Heart left ventricle (tissue), 16 donors: ENCODE measurements around the gene TXLNG. TPM values are rescaled to one million over a fixed set of nuclear protein-coding genes. Genes with fewer than 3 reads are reported as not detected.
"Not testable (repeated sequence)": the region's sequence is repeated elsewhere in the genome, so short reads cannot be mapped to it uniquely, and the experiment has no call there.

Experiments used
- ATAC-seq, 4 donors: fragments of 200-7000 bp; cut with Tn5 transposase; one replicate each; pipeline ENCODE4 v1.9.1; 2020 to 2022; ENCODE audit warnings: moderate library complexity in 4 of 4, mild to moderate bottlenecking in 3 of 4, moderate number of reproducible peaks in 1 of 4
- DNase-seq, 5 donors: peaks; one replicate each; pipeline ENCODE4 v3.0.0-alpha.2; 2020
- H3K27ac ChIP-seq, 12 donors: fragments of 200-600 bp; sonication (generic) in 4 of 12; one replicate each; pipeline versions ENCODE4 v1.5.0 to v1.8.0; 2016 to 2022; ENCODE audit warnings: mild to moderate bottlenecking in 2 of 12
- H3K27me3 ChIP-seq, 9 donors: fragments of 200-600 bp; sonication (generic) in 2 of 9; one replicate each; pipeline versions ENCODE4 v1.5.1 to v1.8.0; 2016 to 2022; ENCODE audit warnings: mild to moderate bottlenecking in 3 of 9
- H3K36me3 ChIP-seq, 9 donors: fragments of 200-600 bp; sonication (generic) in 2 of 9; one replicate each; pipeline versions ENCODE4 v1.5.0 to v1.8.0; 2018 to 2022; ENCODE audit warnings: mild to moderate bottlenecking in 2 of 9
- H3K4me1 ChIP-seq, 12 donors: fragments of 200-600 bp; sonication (generic) in 4 of 12; one replicate each; pipeline versions ENCODE4 v1.5.0 to v1.8.0; 2016 to 2022; ENCODE audit warnings: mild to moderate bottlenecking in 3 of 12
- H3K4me3 ChIP-seq, 12 donors: fragments of 200-600 bp; sonication (generic) in 4 of 12; one replicate each; pipeline versions ENCODE4 v1.5.0 to v1.8.0; 2017 to 2022; ENCODE audit warnings: mild to moderate bottlenecking in 9 of 12, moderate library complexity in 4 of 12
- H3K9me3 ChIP-seq, 12 donors: fragments of 200-600 bp; sonication (generic) in 4 of 12; one replicate each; pipeline versions ENCODE4 v1.5.0 to v1.8.0; 2016 to 2022; ENCODE audit warnings: mild to moderate bottlenecking in 1 of 12
- CTCF ChIP-seq, 12 donors: fragments of 200-600 bp; sonication (generic) in 4 of 12; IDR thresholded peaks; one replicate each; pipeline versions ENCODE4 v1.5.0 to v1.8.0; 2018 to 2022; ENCODE audit warnings: antibody characterized with exemption in 12 of 12, mild to moderate bottlenecking in 5 of 12
- POLR2A ChIP-seq, 2 donors: fragments of 450-650 bp; IDR thresholded peaks; one replicate each; pipeline ENCODE4 v1.6.1; 2017; ENCODE audit warnings: antibody characterized with exemption in 2 of 2, mild to moderate bottlenecking in 2 of 2, moderate library complexity in 2 of 2
- WGBS, 4 donors: extraction: QIAGEN DNeasy Blood & Tissue Kit in 2 of 4; methylation state at CpG; one replicate each; pipeline versions ENCODE4 v1.1.5 to v1.1.7; 2013 to 2018; 5-methylcytosine and 5-hydroxymethylcytosine counted together
- intact Hi-C, 10 donors: fragments of 100-400 bp; cut with DNase I; formaldehyde crosslinking; loops; one replicate each; pipeline versions ENCODE4 v1.11.1 to v1.14.2; 2022
- polyA plus RNA-seq, 2 donors: library from polyadenylated mRNA; stranded (reverse); fragments of 200-250 nt; gene quantifications; one replicate each; pipeline ENCODE4 v1.2.3, GENCODE V29; 2013
- total RNA-seq, 9 donors: library from RNA; depleted of rRNA in 2 of 9; stranded (reverse); fragments of >200 nt in 2 of 9; fragmentation: NEBNext Ultra II Directional in 3 of 9; extraction: Animal tissue kit (Norgen Biotek cat#: 25700) in 3 of 9; gene quantifications; one replicate each; pipeline versions ENCODE4 v1.1.0 to v1.2.4, GENCODE V29; 2016 to 2023
- donor health status: ischemic (EF 13 %, LVEDD 7.1; RV severe dilation, severe dysfunction).
- donor health status: healthy with polysubstance abuse.
- donor health status: DM: no; HTN: yes; CAD: no.
- donor health status: DM: no; HTN: no; CAD: no.
- donor health status: ischemic (EF 25% LVEDD 6.9; RV normal size, moderate dysfunction).
- donor health status: ischemic (EF 25% LVEDD 5.7; RV mildly dilated, moderate dysfunction).
- donor health status: healthy.
- donor health status: DM: yes; HTN: yes; CAD: no.
- donor health status: ischemic (EF 35%, LVEDD 5.7; RV mildly dilated, moderate dysfunction).
- donor health status: nonischemic (EF 11% LVEDD 7.7; RV severe dilation, severe dysfunction).
- donor health status: DM: yes; HTN: yes; CAD: no.
- donor health status: PGD.
- donor health status: ischemic (EF 29% LVEDD 5.4; RV normal size, mild dysfunction).
- donor health status: nonischemic (EF 23%, LVEDD 6.1; RV moderate dilation, normal function).

The TXLNG gene
- total and polyA plus RNA-seq, 11 donors, result 3.0 to 8.1 (median 6.2) TPM

DNA sequence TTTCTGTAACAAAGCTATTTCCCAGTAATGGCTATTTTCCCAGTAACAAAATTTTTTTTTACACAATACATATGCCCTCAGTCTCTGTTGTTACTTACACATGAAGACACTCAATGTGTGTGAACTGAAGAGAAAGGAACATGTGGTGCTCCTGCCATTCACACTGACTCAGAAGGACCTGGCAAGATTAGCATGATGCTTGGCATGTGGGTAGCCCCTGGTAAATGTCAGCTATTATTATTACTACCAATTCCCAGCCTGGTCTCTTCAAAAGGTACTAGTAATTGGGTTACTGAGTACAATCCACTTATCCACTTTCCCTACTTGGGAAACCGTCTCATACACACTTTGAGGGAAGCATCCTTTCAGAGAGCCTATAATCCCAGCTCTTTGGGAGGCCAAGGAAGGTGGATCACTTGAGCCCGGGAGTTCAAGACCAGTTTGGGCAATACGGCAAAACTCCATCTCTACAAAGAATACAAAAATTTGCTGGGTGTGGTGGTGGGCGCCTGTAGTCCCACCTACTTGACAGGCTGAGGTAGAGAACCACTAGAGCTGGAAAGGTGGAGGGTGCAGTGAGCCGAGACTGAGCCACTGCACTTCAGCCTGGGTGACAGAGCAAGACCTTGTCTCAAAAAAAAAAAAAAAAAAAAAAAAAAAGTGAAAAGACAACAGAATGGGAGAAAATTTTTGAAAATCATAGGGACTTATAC is 69.3 kb downstream of the TXLNG start:
- no peaks in the 10 kb centered on the region for H3K9me3 ChIP-seq
- H3K4me1 ChIP-seq, result peaks cover 0 to 10% (median 0%) of the 10 kb centered on the region in 12 donors
- peaks cover 0 to 8% (median 0%) of the 10 kb centered on the region in 9 donors for H3K27me3 ChIP-seq
- intact Hi-C loops, result no loop called here
- H3K4me3 ChIP-seq, result no peak overlapping the region
- H3K27ac ChIP-seq, result no peak overlapping the region
- whole genome bisulfite sequencing, 4 donors, result 92 to 98% (median 96%) methylated on average over 5 of the region's 5 CpGs
- DNase-seq, result no peak
- peaks cover 0 to 77% (median 62%) of the 10 kb centered on the region in 9 donors for H3K36me3 ChIP-seq
- no peak for TF ChIP-seq CTCF (IDR thresholded peaks at IDR 0.05)
- TF ChIP-seq POLR2A (IDR thresholded peaks at IDR 0.05), result no peak
- ATAC-seq, result peak in 2 of 4 donors; percentile 59 to 82

- DNase-seq, intact Hi-C loops, ATAC-seq, H3K4me3 ChIP-seq, H3K27ac ChIP-seq, H3K27me3 ChIP-seq, H3K9me3 ChIP-seq: not testable (repeated sequence)
- Histone ChIP-seq H3K36me3 (peaks cover 0 to 72% (median 59%) of the 10 kb centered on the region in 9 donors), H3K4me1 (peaks cover 0 to 10% (median 0%) of the 10 kb centered on the region in 12 donors)
- 81 to 94% (median 87%) methylated on average over 2 of the region's 2 CpGs for WGBS, 4 donors
Measured at GRCh38 chrX:16856076-16856404, 69.8 kb downstream of the TXLNG start.

GRCh38 chrX:16856744-16857143 is 70.5 kb downstream of the TXLNG start:
- no peak for TF ChIP-seq POLR2A (IDR thresholded peaks at IDR 0.05)
- TF ChIP-seq CTCF (IDR thresholded peaks at IDR 0.05), result no peak
- intact Hi-C loops, result no loop called here
- Histone ChIP-seq H3K9me3 (no peaks in the 10 kb centered on the region), H3K27ac (no peak overlapping the region), H3K36me3 (peaks cover 0 to 71% (median 60%) of the 10 kb centered on the region in 9 donors), H3K4me3 (no peak overlapping the region), H3K4me1 (peaks cover 0 to 10% (median 0%) of the 10 kb centered on the region in 12 donors), H3K27me3 (peaks cover 0 to 8% (median 0%) of the 10 kb centered on the region in 9 donors)
- ATAC-seq (no peak), DNase-seq (no peak)

GRCh38 chrX:16862829-16863228 is 76.6 kb downstream of the TXLNG start:
- no peak for DNase-seq
- Histone ChIP-seq H3K36me3 (peaks cover 0 to 36% (median 25%) of the 10 kb centered on the region in 9 donors), H3K27me3 (peaks cover 0 to 29% (median 0%) of the 10 kb centered on the region in 9 donors), H3K4me1 (peaks cover 0 to 24% (median 3%) of the 10 kb centered on the region in 12 donors), H3K4me3 (no peak overlapping the region), H3K27ac (no peak overlapping the region), H3K9me3 (no peaks in the 10 kb centered on the region)
- 82 to 88% (median 85%) methylated on average over 2 of the region's 2 CpGs for WGBS, 4 donors
- intact Hi-C loops, result no loop called here
- TF ChIP-seq POLR2A (IDR thresholded peaks at IDR 0.05) (no peak), CTCF (IDR thresholded peaks at IDR 0.05) (no peak)
- ATAC-seq, result no peak
